Gastrocnemius medialis (tissue), 4 donors: Measurements from ENCODE around the gene TVP23C.

Experiments
- POLR2A ChIP-seq, 2 donors: fragments of 450-650 bp; IDR thresholded peaks; one replicate each; pipeline ENCODE4 v1.6.1; 2017; ENCODE audit warnings: antibody characterized with exemption in 2 of 2, mild to moderate bottlenecking in 2 of 2, moderate library complexity in 2 of 2
- TF ChIP-seq, protein P1 (sequence below), 5 experiments: fragments of 450-650 bp in 3 of 5; fragments of 200-600 bp in 2 of 5; sonication (generic) in 2 of 5; IDR thresholded peaks in 4 of 5; conservative IDR thresholded peaks in 1 of 5; 1 replicate in 4 of 5; 2 replicates in 1 of 5; pipeline ENCODE4 v1.5.1; 2016 to 2019; ENCODE audit warnings: antibody characterized with exemption in 5 of 5, mild to moderate bottlenecking in 3 of 5, moderate library complexity in 3 of 5

DNA sequence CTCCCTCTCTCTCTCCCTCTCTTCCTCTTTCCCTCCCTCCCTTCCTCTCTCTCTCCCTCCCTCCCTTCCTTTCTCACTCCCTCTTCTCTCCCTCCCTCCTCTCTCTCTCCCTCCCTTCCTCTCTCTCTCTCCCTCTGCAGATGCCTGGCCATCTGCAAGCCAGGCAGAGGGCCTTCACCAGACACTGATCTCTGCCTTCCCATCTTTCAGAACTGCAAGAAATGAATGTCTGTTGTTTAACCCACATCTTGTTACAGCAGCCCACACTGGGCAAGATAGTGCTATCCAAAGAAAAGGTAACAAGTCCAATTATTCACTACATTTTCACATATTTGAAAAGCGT is 69.6 kb downstream of the TVP23C start:
- TF ChIP-seq, protein P1, sequence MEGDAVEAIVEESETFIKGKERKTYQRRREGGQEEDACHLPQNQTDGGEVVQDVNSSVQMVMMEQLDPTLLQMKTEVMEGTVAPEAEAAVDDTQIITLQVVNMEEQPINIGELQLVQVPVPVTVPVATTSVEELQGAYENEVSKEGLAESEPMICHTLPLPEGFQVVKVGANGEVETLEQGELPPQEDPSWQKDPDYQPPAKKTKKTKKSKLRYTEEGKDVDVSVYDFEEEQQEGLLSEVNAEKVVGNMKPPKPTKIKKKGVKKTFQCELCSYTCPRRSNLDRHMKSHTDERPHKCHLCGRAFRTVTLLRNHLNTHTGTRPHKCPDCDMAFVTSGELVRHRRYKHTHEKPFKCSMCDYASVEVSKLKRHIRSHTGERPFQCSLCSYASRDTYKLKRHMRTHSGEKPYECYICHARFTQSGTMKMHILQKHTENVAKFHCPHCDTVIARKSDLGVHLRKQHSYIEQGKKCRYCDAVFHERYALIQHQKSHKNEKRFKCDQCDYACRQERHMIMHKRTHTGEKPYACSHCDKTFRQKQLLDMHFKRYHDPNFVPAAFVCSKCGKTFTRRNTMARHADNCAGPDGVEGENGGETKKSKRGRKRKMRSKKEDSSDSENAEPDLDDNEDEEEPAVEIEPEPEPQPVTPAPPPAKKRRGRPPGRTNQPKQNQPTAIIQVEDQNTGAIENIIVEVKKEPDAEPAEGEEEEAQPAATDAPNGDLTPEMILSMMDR (IDR thresholded peaks at IDR 0.05 in 4 of 5, conservative IDR thresholded peaks at IDR 0.05 in 1 of 5): no peak
- no peak for TF ChIP-seq POLR2A (IDR thresholded peaks at IDR 0.05)
